ENCODE measurements around the gene TMEM72. TPM values are rescaled to one million over a fixed set of nuclear protein-coding genes. Genes with fewer than 3 reads are reported as not detected.
A peak's percentile ranks its signal among the peaks of the same experiment; 100 is the strongest.

TMEM72 gene
- total and polyA plus RNA-seq, 2 of the 13 experiments (the other 11 are each of a cell fraction or from before 2014, with no cell fraction given), result 0.04 TPM; not detected in 1

GRCh38 chr10:44935201-44935965 is 24.2 kb downstream of the TMEM72 start (continued):
- peak; percentile 48 for TF ChIP-seq ZNF407 (CRISPR knock-in tag; IDR thresholded peaks at IDR 0.05; ENCODE audit: not compliant biosample characterization)
- TF ChIP-seq HNF1A (IDR thresholded peaks at IDR 0.05; ENCODE audit: low read depth), result peak; percentile 61; the same call in 1 of the 2 replicates
- peak; percentile 86; the same call in 1 of the 2 replicates for TF ChIP-seq HNF1A (CRISPR knock-in tag; IDR thresholded peaks at IDR 0.05; ENCODE audit: borderline replicate concordance)
- peak; percentile 90; the same call in 1 of the 2 replicates for TF ChIP-seq THAP7 (CRISPR knock-in tag; IDR thresholded peaks at IDR 0.05)
- TF ChIP-seq ZNF296 (CRISPR knock-in tag; conservative IDR thresholded peaks at IDR 0.05), result no peak
- no peak for TF ChIP-seq ZNF816 (CRISPR knock-in tag; IDR thresholded peaks at IDR 0.05; ENCODE audit: borderline replicate concordance)
- no peak for TF ChIP-seq AHDC1 (CRISPR knock-in tag; IDR thresholded peaks at IDR 0.05; ENCODE audit: borderline replicate concordance)
- 0 out of 2 replicates have a peak, but pooled peaks have one; percentile 48 for TF ChIP-seq ZNF562 (CRISPR knock-in tag; IDR thresholded peaks at IDR 0.05; ENCODE audit: borderline replicate concordance)
